ENCODE data around the gene LDB1. TPM values are rescaled to one million over a fixed set of nuclear protein-coding genes. Genes with fewer than 3 reads are reported as not detected.

Gene LDB1
- total and polyA plus RNA-seq, 12 donors = 21.9 to 63.8 (median 53.3) TPM

DNA sequence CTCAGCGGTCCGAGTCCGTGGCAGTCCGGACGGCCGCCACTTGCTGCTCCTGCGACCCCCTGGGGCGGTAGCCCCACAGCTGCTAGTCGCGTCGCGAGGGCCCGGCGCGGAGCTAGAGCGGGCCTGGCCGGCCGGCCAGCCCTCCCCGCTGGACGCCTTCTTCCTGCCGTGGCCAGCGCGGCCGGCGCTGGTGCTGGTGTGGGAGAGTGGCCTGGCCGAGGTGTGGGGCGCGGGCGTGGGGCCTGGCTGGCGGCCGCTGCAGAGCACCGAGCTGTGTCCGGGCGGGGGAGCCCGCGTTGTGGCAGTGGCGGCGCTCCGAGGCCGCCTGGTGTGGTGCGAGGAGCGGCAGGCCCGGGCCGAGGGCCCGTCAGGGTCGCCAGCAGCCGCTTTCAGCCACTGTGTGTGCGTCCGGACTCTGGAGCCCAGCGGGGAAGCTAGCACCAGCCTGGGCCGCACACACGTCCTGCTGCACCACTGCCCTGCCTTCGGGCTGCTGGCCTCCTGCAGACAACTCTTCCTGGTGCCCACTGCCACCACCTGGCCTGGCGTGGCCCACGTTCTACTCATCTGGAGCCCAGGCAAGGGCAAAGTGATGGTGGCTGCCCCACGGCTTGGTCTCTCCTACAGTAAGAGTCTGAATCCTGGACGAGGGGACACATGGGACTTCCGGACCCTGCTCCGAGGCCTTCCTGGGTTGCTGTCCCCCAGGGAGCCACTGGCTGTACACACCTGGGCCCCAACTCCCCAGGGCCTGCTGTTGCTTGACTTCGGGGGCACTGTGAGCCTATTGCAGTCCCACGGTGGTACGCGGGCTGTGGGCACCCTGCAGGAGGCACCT is 54.4 kb downstream of the LDB1 start:
- peak overlapping the region; percentile 25 to 97 (median 93) for H3K27ac ChIP-seq

DNA sequence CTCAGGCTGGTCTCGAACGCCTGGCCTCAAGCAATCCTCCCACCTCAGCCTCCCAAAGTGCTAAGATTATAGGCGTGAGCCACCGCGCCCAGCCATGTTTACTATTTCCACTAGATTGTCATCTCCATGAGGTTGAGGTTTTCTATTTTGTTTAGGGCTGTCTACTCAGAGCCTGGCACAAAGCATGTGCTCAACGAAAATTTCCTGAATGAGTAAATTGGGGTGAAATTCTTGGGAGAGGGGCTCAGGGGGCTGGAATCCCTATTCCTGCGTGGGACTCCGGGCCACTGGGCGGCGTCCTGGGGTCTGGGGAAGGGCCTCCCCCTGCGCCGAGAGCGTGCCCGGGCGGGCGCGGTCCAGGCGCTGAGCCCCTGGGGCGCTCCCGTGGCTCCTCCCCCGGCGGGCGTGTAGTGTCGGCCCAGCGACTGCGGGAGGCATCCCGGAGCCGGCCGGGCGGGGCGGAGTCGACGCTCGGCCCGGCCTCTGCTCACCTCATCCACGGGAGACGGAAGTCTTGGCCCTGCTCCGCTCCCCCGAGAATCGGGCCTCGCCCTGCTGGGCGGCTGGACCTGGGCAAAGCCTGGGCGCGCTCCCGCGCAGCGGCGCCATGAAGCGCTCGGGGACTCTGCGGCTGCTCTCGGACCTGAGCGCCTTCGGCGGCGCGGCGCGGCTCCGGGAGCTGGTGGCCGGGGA is 55.2 kb downstream of the LDB1 start, which contains the start of gene HPS6:
Gene HPS6, plus strand, starts transcription at position 482 of the 693 bp plus-strand sequence. Its CDS starts 126 bp downstream, at position 608.
- Histone ChIP-seq H3K27ac (peak within 1 kb of the TSS; percentile 25 to 97 (median 93)), H3K27me3 (no peaks in the 10 kb centered on the region), H3K9me3 (no peaks in the 10 kb centered on the region), H3K4me3 (peak within 1 kb of the TSS; percentile 49 to 96 (median 85)), H3K4me1 (peaks cover 10 to 45% (median 33%) of the 10 kb centered on the region in 9 donors), H3K36me3 (peaks cover 0 to 20% (median 0%) of the 10 kb centered on the region in 9 donors)
- WGBS, 2 donors = 1 to 4% methylated on average over 33 to 61 of the region's 61 CpGs
- DNase-seq (peak; percentile 90 to 93), ATAC-seq (peak; percentile 97 to 98 (median 98))
- intact Hi-C loops (cut with DNase I) = loop anchor here in 3 of 10 donors (2.0 to 5.0 kb wide), 4 partner anchors 47 to 223 kb away; partner anchors contain the start of genes KCNIP2 (in 1 of the 3) and PPRC1 (in 1 of the 3)
- TF ChIP-seq, protein P1, sequence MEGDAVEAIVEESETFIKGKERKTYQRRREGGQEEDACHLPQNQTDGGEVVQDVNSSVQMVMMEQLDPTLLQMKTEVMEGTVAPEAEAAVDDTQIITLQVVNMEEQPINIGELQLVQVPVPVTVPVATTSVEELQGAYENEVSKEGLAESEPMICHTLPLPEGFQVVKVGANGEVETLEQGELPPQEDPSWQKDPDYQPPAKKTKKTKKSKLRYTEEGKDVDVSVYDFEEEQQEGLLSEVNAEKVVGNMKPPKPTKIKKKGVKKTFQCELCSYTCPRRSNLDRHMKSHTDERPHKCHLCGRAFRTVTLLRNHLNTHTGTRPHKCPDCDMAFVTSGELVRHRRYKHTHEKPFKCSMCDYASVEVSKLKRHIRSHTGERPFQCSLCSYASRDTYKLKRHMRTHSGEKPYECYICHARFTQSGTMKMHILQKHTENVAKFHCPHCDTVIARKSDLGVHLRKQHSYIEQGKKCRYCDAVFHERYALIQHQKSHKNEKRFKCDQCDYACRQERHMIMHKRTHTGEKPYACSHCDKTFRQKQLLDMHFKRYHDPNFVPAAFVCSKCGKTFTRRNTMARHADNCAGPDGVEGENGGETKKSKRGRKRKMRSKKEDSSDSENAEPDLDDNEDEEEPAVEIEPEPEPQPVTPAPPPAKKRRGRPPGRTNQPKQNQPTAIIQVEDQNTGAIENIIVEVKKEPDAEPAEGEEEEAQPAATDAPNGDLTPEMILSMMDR (IDR thresholded peaks at IDR 0.05) = peak in 7 of 9 donors; percentile 7 to 47 (median 28)

More for the DNA sequence above, 54.4 kb downstream of the LDB1 start:
- DNase-seq = peak; percentile 21 to 55
- Histone ChIP-seq H3K36me3 (peaks cover 0 to 20% (median 0%) of the 10 kb centered on the region in 9 donors), H3K4me1 (peaks cover 10 to 45% (median 33%) of the 10 kb centered on the region in 9 donors), H3K27me3 (no peaks in the 10 kb centered on the region), H3K4me3 (peak overlapping the region; percentile 49 to 96 (median 85)), H3K9me3 (no peaks in the 10 kb centered on the region)
- TF ChIP-seq, protein P1 (IDR thresholded peaks at IDR 0.05) = peak in 1 of 9 donors; percentile 11
- intact Hi-C loops (cut with DNase I) = loop anchor here in 3 of 10 donors (2.0 to 5.0 kb wide), 4 partner anchors 47 to 223 kb away; partner anchors contain the start of genes KCNIP2 (in 1 of the 3) and PPRC1 (in 1 of the 3)
- ATAC-seq = peak; percentile 21 to 73 (median 50)
- 8 to 12% methylated on average over 47 to 63 of the region's 63 CpGs for WGBS, 2 donors

GRCh38 chr10:102064503-102064867 is 55.7 kb downstream of the LDB1 start:
- Histone ChIP-seq H3K27ac (peak overlapping the region in 9 of 10 donors; percentile 91 to 97 (median 93)), H3K9me3 (no peaks in the 10 kb centered on the region), H3K36me3 (peaks cover 0 to 20% (median 0%) of the 10 kb centered on the region in 9 donors), H3K4me1 (peaks cover 10 to 44% (median 33%) of the 10 kb centered on the region in 9 donors), H3K4me3 (peak overlapping the region in 9 of 10 donors; percentile 79 to 96 (median 86)), H3K27me3 (no peaks in the 10 kb centered on the region)
- TF ChIP-seq, protein P1 (IDR thresholded peaks at IDR 0.05) = no peak
- 54 to 57% methylated on average over 2 of the region's 2 CpGs for WGBS, 2 donors
- no peak for DNase-seq
- no peak for ATAC-seq
- intact Hi-C loops (cut with DNase I) = loop anchor here in 1 of 10 donors (2.0 kb wide), 1 partner anchor 68 kb away; the partner anchor contains the start of gene PPRC1

DNA sequence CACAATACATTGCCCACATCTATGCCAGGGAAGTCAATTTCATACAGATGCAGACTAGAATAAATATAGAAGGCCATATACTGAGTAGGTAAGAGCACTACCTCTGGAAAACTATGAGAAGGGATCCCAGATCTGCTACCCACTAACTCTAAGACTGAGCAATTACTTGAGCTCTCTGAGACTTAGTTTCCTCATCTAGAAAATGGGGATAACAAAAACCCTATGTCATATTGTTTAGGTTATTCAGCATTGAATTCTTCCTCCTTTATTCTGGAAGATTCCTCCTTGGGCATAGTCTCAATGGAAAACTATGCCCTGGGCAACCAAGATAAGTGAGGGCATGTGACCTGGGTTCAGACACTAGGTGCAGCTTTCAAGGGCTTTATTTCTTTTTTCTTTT is 60.2 kb downstream of the LDB1 start:
- peaks cover 0 to 16% (median 5%) of the 10 kb centered on the region in 9 donors for H3K4me1 ChIP-seq
- ATAC-seq = no peak
- no peak overlapping the region for H3K27ac ChIP-seq
- H3K9me3 ChIP-seq = no peaks in the 10 kb centered on the region
- intact Hi-C loops (cut with DNase I) = loop anchor here in 1 of 10 donors (5.0 kb wide), 1 partner anchor 57 kb away; no protein-coding TSS in a partner anchor
- H3K36me3 ChIP-seq = no peaks in the 10 kb centered on the region
- no peak for DNase-seq
- TF ChIP-seq, protein P1 (IDR thresholded peaks at IDR 0.05) = no peak
- no peaks in the 10 kb centered on the region for H3K27me3 ChIP-seq
- no peak overlapping the region for H3K4me3 ChIP-seq
